Natural killer cell (primary cell): Measurements from ENCODE around the gene SPATC1L. TPM values are rescaled to one million over a fixed set of nuclear protein-coding genes. Genes with fewer than 3 reads are reported as not detected.

ENCODE experiments used
- ATAC-seq, 3 donors: fragments of 150-1000 bp in 2 of 3; fragments of 200-7000 bp in 1 of 3; cut with Tn5 transposase; 1 replicate in 1 of 3; 2 replicates in 2 of 3; pipeline ENCODE4 v1.10.0; 2021; ENCODE audit warnings: mild to moderate bottlenecking in 2 of 3, moderate library complexity in 2 of 3
- DNase-seq, 2 donors: peaks; one replicate each; pipeline versions ENCODE4 v3.0.0 to v3.0.0-alpha.2; 2013 to 2021; ENCODE audit warnings: mixed read lengths in 1 of 2
- H3K27ac ChIP-seq: one replicate; pipeline ENCODE4 v1.5.1; 2013; ENCODE audit warnings: mild to moderate bottlenecking, low read length
- H3K27me3 ChIP-seq: one replicate; pipeline ENCODE4 v1.6.1; 2013; ENCODE audit warnings: low read length; ENCODE audit not compliant: control insufficient read depth, insufficient read depth
- H3K36me3 ChIP-seq: one replicate; pipeline ENCODE4 v1.6.1; 2013; ENCODE audit warnings: low read length; ENCODE audit not compliant: control insufficient read depth, insufficient read depth
- H3K4me1 ChIP-seq: one replicate; pipeline ENCODE4 v1.6.1; 2013; ENCODE audit warnings: low read length; ENCODE audit not compliant: control insufficient read depth, insufficient read depth
- H3K4me3 ChIP-seq: one replicate; pipeline ENCODE4 v1.5.1; 2013; ENCODE audit warnings: low read length
- H3K9me3 ChIP-seq: one replicate; pipeline ENCODE4 v1.6.1; 2013; ENCODE audit warnings: low read length; ENCODE audit not compliant: control insufficient read depth, insufficient read depth
- H3K27ac Mint-ChIP-seq, 2 donors: one replicate each; pipeline ENCODE4 v1.8.0; 2022; ENCODE audit warnings: mild to moderate bottlenecking in 2 of 2, mixed read lengths in 2 of 2, moderate library complexity in 1 of 2
- H3K27me3 Mint-ChIP-seq, 2 donors: one replicate each; pipeline ENCODE4 v1.8.0; 2022; ENCODE audit warnings: low read depth in 2 of 2, mixed read lengths in 2 of 2
- H3K36me3 Mint-ChIP-seq: one replicate; pipeline ENCODE4 v1.8.0; 2022; ENCODE audit warnings: mixed read lengths
- H3K4me1 Mint-ChIP-seq, 2 donors: one replicate each; pipeline ENCODE4 v1.8.0; 2022; ENCODE audit warnings: mixed read lengths in 2 of 2
- H3K4me3 Mint-ChIP-seq: one replicate; pipeline ENCODE4 v1.8.0; 2022; ENCODE audit warnings: mild to moderate bottlenecking, moderate library complexity, mixed read lengths
- H3K9me3 Mint-ChIP-seq, 2 donors: one replicate each; pipeline ENCODE4 v1.8.0; 2022; ENCODE audit warnings: mixed read lengths in 2 of 2
- WGBS: methylation state at CpG from one replicate; pipeline ENCODE4 v1.1.7; 2013; ENCODE audit warnings: missing lambda C conversion rate; ENCODE audit not compliant: insufficient coverage; 5-methylcytosine and 5-hydroxymethylcytosine counted together
- intact Hi-C: fragments of 100-400 bp; cut with micrococcal nuclease; formaldehyde crosslinking; loops from one replicate; pipeline ENCODE4 v1.14.2; 2022
- total RNA-seq, 4 donors: library from RNA; stranded (reverse); fragments of 120-200 nt in 1 of 4; gene quantifications; one replicate each; pipeline versions ENCODE4 v1.2.3 to v1.2.4, GENCODE V29; 2013 to 2022
- TF ChIP-seq, protein P1 (sequence below): fragments of 200-600 bp; IDR thresholded peaks from one replicate; pipeline ENCODE4 v1.8.0; 2022; ENCODE audit warnings: antibody characterized with exemption

Gene SPATC1L
- total RNA-seq, 3 donors from 2014 or later (not counting 1 experiment from before 2014, with no cell fraction given): 0.18 to 4.0 (median 2.7) TPM

DNA sequence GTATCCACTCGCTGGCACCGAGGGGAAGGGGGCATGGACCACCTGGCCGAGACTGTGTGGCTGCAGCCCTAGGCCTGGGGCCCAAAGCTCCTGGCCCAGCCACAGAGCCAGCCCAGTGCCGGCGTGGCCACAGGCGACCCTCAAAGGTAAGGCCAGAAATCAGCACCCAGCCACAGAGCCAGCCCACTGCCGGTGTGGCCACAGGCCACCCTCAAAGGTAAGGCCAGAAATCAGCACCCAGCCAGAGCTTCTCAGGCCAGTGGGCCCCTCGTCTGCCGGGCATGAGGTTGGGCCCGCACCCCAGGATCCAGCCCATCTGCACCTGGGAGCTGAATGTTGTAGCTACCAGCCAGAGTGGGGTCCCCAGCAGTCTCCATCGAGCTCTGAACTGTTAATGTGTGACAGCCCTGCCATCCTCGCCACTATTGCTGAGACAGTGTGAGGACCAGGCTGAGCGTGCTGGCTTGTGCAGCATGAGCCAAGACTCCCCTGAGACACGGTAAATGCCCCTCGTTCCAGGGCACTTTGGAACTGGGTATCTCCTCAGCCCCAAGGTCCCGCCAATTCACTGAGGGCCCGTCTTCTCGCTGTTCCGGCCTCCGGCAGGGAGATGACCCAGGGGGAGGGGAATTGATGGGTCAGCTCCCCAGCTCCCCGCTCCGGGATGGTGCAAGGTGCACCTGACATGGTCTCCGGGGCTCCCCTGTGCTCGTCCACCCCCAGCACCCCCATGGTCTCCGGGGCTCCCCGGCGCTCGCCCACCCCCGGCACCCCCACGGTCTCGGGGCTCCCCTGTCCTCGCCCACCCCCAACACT is 24.2 kb downstream of the SPATC1L start:
- WGBS: 95% methylated on average over 31 of the region's 32 CpGs
- H3K9me3 Mint-ChIP-seq: no peaks in the 10 kb centered on the region
- H3K4me3 Mint-ChIP-seq: no peak overlapping the region
- Histone ChIP-seq H3K4me3 (no peak overlapping the region), H3K27ac (no peak overlapping the region), H3K36me3 (no peaks in the 10 kb centered on the region), H3K4me1 (no peaks in the 10 kb centered on the region), H3K27me3 (no peaks in the 10 kb centered on the region), H3K9me3 (no peaks in the 10 kb centered on the region)
- no peaks in the 10 kb centered on the region for H3K36me3 Mint-ChIP-seq
- H3K4me1 Mint-ChIP-seq: no peaks in the 10 kb centered on the region
- intact Hi-C loops: no loop called here
- ATAC-seq (no peak), DNase-seq (no peak)
- peaks cover 11 to 12% of the 10 kb centered on the region in 2 donors for H3K27me3 Mint-ChIP-seq
- H3K27ac Mint-ChIP-seq: no peak overlapping the region
- TF ChIP-seq, protein P1, sequence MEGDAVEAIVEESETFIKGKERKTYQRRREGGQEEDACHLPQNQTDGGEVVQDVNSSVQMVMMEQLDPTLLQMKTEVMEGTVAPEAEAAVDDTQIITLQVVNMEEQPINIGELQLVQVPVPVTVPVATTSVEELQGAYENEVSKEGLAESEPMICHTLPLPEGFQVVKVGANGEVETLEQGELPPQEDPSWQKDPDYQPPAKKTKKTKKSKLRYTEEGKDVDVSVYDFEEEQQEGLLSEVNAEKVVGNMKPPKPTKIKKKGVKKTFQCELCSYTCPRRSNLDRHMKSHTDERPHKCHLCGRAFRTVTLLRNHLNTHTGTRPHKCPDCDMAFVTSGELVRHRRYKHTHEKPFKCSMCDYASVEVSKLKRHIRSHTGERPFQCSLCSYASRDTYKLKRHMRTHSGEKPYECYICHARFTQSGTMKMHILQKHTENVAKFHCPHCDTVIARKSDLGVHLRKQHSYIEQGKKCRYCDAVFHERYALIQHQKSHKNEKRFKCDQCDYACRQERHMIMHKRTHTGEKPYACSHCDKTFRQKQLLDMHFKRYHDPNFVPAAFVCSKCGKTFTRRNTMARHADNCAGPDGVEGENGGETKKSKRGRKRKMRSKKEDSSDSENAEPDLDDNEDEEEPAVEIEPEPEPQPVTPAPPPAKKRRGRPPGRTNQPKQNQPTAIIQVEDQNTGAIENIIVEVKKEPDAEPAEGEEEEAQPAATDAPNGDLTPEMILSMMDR: no peak

DNA sequence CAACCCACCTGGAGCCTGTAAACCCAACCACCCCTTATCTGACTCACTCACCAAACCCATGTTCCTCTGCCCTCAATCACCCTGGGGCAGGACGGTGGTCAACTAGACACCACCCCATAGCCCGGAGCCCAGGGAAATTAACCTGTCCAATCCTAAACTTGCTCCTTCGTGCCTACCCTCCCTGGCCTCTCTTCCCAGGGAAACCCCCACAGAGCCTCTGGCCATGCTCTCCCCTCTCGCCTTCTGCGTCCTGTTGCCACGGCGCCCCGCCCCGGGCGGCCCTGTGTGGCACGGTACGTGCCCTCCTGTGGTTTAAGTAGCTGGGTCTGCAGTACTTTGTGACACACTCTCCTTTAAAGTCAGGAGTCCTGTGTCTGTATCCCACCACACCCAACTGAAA is 24.9 kb downstream of the SPATC1L start:
- no peaks in the 10 kb centered on the region for H3K27me3 ChIP-seq
- Mint-ChIP-seq H3K27ac (no peak overlapping the region), H3K9me3 (no peaks in the 10 kb centered on the region), H3K27me3 (peaks cover 9 to 11% of the 10 kb centered on the region in 2 donors), H3K36me3 (no peaks in the 10 kb centered on the region), H3K4me3 (no peak overlapping the region), H3K4me1 (no peaks in the 10 kb centered on the region)
- H3K36me3 ChIP-seq: no peaks in the 10 kb centered on the region
- 89% methylated on average over 12 of the region's 12 CpGs for WGBS
- intact Hi-C loops: no loop called here
- ATAC-seq (no peak), DNase-seq (no peak)
- H3K9me3 ChIP-seq: no peaks in the 10 kb centered on the region
- no peak overlapping the region for H3K27ac ChIP-seq
- H3K4me3 ChIP-seq: no peak overlapping the region
- TF ChIP-seq, protein P1: no peak
- no peaks in the 10 kb centered on the region for H3K4me1 ChIP-seq

DNA sequence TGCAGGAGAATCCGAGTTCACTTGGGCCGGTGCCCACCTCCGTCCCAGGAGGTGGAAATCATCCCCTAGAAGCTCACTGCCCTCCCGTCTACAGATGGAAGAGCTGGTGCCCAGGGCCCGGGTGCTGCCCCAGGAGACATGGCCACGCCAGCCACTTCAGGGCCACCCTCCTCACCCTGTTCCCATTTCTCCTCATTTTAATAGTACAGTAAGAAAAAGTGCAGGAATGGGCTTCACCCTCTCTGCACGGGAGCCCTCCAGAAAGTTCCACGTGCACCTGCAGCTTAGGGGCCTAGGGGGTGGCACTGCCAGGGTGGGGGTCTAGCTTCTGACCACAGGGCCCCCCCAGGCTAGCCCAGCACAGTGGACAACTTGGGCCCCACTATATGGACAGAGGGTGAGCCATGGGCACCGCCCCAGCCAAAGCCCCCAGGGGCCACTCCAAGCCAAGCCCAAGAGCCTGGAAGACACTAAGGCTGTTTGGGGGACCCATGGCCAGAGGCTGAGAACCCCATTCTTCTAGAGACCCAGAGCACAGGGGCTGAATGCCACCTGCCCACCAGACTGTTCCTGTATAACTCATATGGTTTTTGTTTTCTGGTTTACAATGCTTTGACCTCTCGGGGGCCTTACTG is 25.5 kb downstream of the SPATC1L start:
- ATAC-seq: no peak
- WGBS: 92% methylated on average over 10 of the region's 10 CpGs
- Histone ChIP-seq H3K4me3 (no peak overlapping the region), H3K4me1 (no peaks in the 10 kb centered on the region), H3K36me3 (no peaks in the 10 kb centered on the region), H3K9me3 (no peaks in the 10 kb centered on the region), H3K27ac (no peak overlapping the region), H3K27me3 (no peaks in the 10 kb centered on the region)
- H3K4me1 Mint-ChIP-seq: no peaks in the 10 kb centered on the region
- TF ChIP-seq, protein P1: no peak
- H3K4me3 Mint-ChIP-seq: no peak overlapping the region
- no peaks in the 10 kb centered on the region for H3K9me3 Mint-ChIP-seq
- intact Hi-C loops: no loop called here
- H3K27me3 Mint-ChIP-seq: peaks cover 7 to 11% of the 10 kb centered on the region in 2 donors
- no peaks in the 10 kb centered on the region for H3K36me3 Mint-ChIP-seq
- no peak overlapping the region for H3K27ac Mint-ChIP-seq
- no peak for DNase-seq
